Right atrium auricular region (tissue), 2 donors: ENCODE results near the gene SRP19. TPM values are rescaled to one million over a fixed set of nuclear protein-coding genes. Genes with fewer than 3 reads are reported as not detected.
"Not testable (repeated sequence)": the region's sequence is repeated elsewhere in the genome, so short reads cannot be mapped to it uniquely, and the experiment has no call there.

Experiments used
- DNase-seq: peaks from one replicate; pipeline ENCODE4 v3.0.0-alpha.2; 2019; ENCODE audit warnings: low spot score
- H3K27ac ChIP-seq, 2 donors: fragments of 200-600 bp; sonication (generic); 1 replicate in 1 of 2; 2 replicates in 1 of 2; pipeline ENCODE4 v1.5.1; 2016 to 2019
- H3K27me3 ChIP-seq, 2 donors: fragments of 200-600 bp; sonication (generic); one replicate each; pipeline versions ENCODE4 v1.5.1 to v1.6.0; 2017 to 2019
- H3K36me3 ChIP-seq: fragments of 200-600 bp; sonication (generic); one replicate; pipeline ENCODE4 v1.5.1; 2016
- H3K4me1 ChIP-seq, 2 donors: fragments of 200-600 bp; sonication (generic); one replicate each; pipeline versions ENCODE4 v1.5.1 to v1.6.0; 2017 to 2019
- H3K4me3 ChIP-seq, 2 donors: fragments of 200-600 bp; sonication (generic); 1 replicate in 1 of 2; 2 replicates in 1 of 2; pipeline ENCODE4 v1.5.1; 2017 to 2019; ENCODE audit warnings: mild to moderate bottlenecking in 1 of 2, moderate library complexity in 1 of 2
- H3K9me3 ChIP-seq, 2 donors: fragments of 200-600 bp; sonication (generic); one replicate each; pipeline ENCODE4 v1.5.1; 2019
- total RNA-seq, 2 donors: library from RNA; depleted of rRNA; stranded (reverse); fragments of >200 nt; gene quantifications; one replicate each; pipeline ENCODE4 v1.1.0, GENCODE V29; 2016
- TF ChIP-seq, protein P1 (sequence below), 2 donors: fragments of 200-600 bp; sonication (generic); IDR thresholded peaks; one replicate each; pipeline ENCODE4 v1.5.1; 2019; ENCODE audit warnings: antibody characterized with exemption in 2 of 2

The SRP19 gene
- total RNA-seq, 2 donors from 2014 or later, result 48.0 to 57.7 TPM

DNA sequence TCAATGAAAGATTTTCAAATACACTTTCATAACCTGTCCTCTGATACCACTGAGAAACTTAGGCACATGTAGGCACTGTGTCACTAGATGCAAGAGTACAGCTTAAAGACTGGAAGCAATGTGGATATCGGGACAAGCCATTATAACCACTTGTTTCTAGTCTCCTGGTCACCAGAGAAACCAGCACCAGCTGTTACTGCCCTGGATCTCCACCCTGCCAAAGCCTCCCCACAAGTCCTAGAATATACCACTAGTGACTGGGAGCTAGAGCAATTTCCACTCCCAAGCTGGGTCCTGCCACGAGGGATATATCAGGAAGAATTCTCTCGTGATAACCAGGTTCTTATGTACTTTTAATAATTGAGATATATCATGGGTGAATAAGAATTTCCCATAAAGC, 41.5 kb downstream of the SRP19 start:
- Histone ChIP-seq H3K27ac (no peak overlapping the region), H3K4me1 (peaks cover 0 to 15% of the 10 kb centered on the region in 2 donors), H3K9me3 (no peaks in the 10 kb centered on the region), H3K36me3 (peaks cover 37% of the 10 kb centered on the region), H3K4me3 (no peak overlapping the region), H3K27me3 (no peaks in the 10 kb centered on the region)
- DNase-seq, result no peak
- TF ChIP-seq, protein P1, sequence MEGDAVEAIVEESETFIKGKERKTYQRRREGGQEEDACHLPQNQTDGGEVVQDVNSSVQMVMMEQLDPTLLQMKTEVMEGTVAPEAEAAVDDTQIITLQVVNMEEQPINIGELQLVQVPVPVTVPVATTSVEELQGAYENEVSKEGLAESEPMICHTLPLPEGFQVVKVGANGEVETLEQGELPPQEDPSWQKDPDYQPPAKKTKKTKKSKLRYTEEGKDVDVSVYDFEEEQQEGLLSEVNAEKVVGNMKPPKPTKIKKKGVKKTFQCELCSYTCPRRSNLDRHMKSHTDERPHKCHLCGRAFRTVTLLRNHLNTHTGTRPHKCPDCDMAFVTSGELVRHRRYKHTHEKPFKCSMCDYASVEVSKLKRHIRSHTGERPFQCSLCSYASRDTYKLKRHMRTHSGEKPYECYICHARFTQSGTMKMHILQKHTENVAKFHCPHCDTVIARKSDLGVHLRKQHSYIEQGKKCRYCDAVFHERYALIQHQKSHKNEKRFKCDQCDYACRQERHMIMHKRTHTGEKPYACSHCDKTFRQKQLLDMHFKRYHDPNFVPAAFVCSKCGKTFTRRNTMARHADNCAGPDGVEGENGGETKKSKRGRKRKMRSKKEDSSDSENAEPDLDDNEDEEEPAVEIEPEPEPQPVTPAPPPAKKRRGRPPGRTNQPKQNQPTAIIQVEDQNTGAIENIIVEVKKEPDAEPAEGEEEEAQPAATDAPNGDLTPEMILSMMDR (IDR thresholded peaks at IDR 0.05), result no peak

DNA sequence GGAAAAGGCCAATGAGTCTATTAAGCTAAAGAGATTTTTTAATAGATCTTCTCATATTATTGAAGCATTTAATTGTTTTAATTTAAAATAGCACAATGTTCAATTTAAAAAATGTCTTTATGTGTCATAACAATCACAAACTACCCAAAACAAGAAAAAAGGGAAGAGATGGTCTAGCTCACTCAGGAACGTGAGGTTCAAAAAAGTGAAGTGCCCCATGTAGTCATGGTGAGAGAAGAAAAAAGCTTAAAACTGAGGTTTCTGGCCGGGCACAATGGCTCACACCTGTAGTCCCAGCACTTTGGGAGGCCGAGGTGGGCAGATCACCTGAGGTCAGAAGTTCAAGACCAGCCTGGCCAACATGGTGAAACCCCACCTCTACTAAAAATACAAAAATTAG, 43.9 kb downstream of the SRP19 start:
- not testable (repeated sequence) for H3K27ac ChIP-seq, H3K9me3 ChIP-seq, H3K4me3 ChIP-seq, DNase-seq, H3K27me3 ChIP-seq
- Histone ChIP-seq H3K36me3 (peaks cover 33% of the 10 kb centered on the region), H3K4me1 (peaks cover 0 to 17% of the 10 kb centered on the region in 2 donors)

- Histone ChIP-seq H3K27ac (no peak overlapping the region), H3K27me3 (no peaks in the 10 kb centered on the region), H3K4me3 (no peak overlapping the region), H3K9me3 (no peaks in the 10 kb centered on the region), H3K4me1 (peaks cover 0 to 32% of the 10 kb centered on the region in 2 donors), H3K36me3 (peaks cover 18% of the 10 kb centered on the region)
- TF ChIP-seq, protein P1 (IDR thresholded peaks at IDR 0.05), result no peak
- no peak for DNase-seq
Observed at GRCh38 chr5:112906637-112907036, 45.5 kb downstream of the SRP19 start.

DNA sequence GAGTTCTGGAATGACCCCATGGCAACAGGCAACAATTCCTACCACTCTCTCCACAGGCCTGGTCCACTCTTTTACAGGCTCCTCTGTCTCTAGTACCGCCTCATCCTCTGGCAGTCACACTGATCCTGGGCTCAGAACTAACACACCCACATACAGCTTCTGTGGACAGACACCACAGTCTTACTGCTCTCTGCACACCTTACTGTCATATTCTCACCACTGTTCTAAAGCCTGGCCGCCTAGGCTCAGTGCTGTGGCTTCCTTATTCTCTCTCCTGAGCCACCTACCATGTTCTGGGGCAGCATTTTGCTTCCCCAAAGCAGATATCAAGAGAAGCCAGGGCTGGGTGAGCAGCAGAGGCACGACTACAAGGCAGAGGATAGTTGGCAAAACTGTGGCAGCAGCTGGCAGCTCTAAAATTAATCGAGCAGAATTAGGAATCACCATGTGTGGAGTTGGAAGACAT, 46.1 kb downstream of the SRP19 start:
- TF ChIP-seq, protein P1 (IDR thresholded peaks at IDR 0.05), result no peak
- Histone ChIP-seq H3K27me3 (no peaks in the 10 kb centered on the region), H3K9me3 (no peaks in the 10 kb centered on the region), H3K27ac (peak overlapping the region in 1 of 2 donors; percentile 6), H3K4me1 (peaks cover 0 to 35% of the 10 kb centered on the region in 2 donors), H3K4me3 (no peak overlapping the region), H3K36me3 (peaks cover 12% of the 10 kb centered on the region)
- DNase-seq, result no peak

DNA sequence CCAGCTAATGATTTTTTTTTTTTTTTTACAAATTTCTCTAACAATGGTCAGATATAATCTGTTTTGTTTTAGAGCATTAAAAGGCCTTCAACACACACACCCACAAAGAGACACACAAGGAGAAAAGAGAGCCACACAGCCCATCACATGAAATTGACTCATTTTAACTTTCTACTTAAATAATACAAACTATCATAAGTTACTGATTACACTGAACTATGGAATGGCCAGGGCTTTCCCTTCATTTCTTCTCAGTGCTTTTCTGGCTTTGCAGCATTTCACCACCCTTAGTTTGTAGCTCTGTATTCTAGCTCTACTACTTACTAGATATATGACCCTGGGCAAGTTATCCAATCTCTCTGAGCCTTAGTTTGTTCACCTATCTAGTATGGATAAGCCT, 47.8 kb downstream of the SRP19 start:
- Histone ChIP-seq H3K27me3 (no peaks in the 10 kb centered on the region), H3K27ac (no peak overlapping the region), H3K4me3 (no peak overlapping the region), H3K4me1 (peaks cover 0 to 41% of the 10 kb centered on the region in 2 donors), H3K9me3 (no peaks in the 10 kb centered on the region), H3K36me3 (peaks cover 9% of the 10 kb centered on the region)
- DNase-seq, result no peak
- TF ChIP-seq, protein P1 (IDR thresholded peaks at IDR 0.05), result no peak

GRCh38 chr5:112910529-112910928, 49.4 kb downstream of the SRP19 start:
- Histone ChIP-seq H3K27me3 (no peaks in the 10 kb centered on the region), H3K4me1 (peaks cover 0 to 55% of the 10 kb centered on the region in 2 donors), H3K36me3 (peaks cover 9% of the 10 kb centered on the region), H3K4me3 (no peak overlapping the region), H3K9me3 (no peaks in the 10 kb centered on the region), H3K27ac (no peak overlapping the region)
- DNase-seq, result no peak
- TF ChIP-seq, protein P1 (IDR thresholded peaks at IDR 0.05), result no peak
